ACHN (cell line): ENCODE results near the gene CD151.

Source experiments
- DNase-seq: peaks from one replicate; pipeline ENCODE4 v3.0.0-alpha.2; 2015
- in situ Hi-C: cut with HindIII; loops from 2 replicates; pipeline ENCODE4 v1.10.0; 2017; ENCODE audit warnings: low sequenced_read_pairs, low pct_ligation_motif_present, low pct_unique_long_range_greater_than_20kb

Gene CD151

DNA sequence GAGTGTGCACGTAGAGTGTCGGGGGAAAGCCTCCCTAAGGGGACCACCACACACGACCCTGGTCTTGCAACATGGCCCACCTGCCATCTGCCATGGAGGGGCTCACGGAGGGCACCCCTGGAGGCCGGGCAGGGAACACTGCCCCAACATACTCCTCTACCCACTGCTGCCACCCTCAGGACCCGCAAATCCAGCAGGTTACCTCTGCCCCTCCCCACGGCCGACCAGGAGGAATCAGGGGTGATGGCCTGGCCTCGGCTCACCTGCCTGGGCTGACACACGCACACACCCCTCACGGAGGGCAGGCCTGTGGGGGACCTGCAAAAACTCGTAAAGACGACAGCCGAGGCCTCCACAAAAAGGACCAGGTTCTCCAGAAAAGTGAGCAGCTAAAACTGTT, 47.7 kb downstream of the CD151 start:
- in situ Hi-C loops = no loop called here
- no peak for DNase-seq

DNA sequence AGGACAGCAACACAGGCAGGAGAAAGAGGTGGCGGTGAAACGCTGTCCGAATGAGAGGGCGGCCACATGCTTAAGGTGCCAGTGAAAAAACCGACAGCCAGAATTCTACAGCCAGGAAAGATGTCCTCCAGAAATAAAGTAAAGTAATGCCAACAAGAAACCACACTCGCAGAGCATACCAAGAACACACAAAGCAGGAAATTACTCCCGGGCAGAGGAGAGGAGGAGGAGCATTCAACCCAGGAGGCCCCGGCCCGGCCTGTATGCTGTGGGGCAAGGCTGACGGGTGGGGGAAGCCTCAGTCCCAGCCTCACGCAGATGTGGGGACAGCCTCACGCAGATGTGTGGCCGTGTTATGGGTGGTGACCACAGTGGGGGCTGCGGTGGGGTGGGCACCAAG, 49.8 kb downstream of the CD151 start:
- in situ Hi-C loops = no loop called here
- no peak for DNase-seq

DNA sequence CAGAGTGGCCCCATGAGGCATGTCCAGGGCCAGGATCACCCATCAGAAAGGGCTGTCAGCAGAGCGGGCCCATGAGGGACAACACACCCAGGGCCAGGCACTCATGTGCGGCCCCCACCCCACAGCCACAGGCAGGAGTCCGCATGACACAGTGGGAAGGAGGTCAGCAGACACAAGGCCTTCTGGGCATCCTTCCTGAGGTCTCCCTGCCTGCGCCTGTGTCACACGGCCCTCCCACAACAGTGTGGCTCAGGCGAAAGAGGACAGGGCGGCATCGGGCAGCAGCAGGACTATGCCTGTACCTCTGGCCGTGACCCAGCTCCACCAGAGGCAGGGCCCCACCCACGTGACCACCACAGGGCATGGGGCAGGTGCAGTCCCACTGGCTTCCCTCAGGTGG, 50.8 kb downstream of the CD151 start:
- in situ Hi-C loops = no loop called here
- no peak for DNase-seq

DNA sequence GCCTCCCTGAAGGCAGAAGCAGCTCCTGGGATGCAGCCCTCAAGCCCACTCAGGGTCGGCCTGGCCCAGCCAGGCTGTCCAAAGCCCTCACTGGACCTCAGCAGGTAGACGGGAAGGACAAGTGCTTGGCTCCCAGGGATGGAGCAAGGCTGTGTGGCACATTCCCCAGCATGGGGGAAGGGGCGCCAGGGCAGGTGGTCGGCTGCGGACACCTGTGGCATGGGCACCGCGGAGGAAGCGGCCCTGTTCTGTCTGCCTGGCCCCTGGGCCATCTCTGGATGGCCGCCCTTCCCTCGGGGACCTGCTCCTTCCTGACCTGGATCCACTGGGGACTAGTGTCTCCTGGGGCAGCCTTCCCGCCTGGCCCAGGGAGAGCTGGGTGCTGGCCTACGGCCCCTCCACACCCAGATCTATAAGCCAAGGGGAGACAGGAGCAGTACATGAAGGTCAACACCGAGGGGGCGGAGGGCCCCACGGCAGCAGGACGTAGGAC, 51.9 kb downstream of the CD151 start:
- no peak for DNase-seq
- in situ Hi-C loops = no loop called here

DNA sequence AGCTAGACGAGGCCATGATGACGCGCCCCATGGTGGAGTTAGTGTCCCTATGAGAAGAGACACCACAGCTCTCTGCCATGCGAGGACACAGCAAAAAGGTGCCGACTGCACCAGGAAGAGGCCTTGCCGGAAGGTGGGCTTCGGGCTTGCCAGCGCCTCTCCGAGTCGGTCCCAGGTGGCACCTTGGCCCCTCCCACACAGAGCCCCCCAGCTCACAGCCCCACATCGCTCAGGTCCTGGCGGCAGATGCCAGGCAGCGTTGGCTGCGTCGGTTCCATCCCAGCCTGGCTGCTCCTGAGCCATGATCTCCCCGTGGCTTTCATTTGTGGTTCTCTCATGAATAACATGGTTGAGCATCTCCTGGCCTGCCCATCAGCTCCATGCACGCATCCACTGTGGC, 53.8 kb downstream of the CD151 start:
- no peak for DNase-seq
- in situ Hi-C loops = no loop called here

DNA sequence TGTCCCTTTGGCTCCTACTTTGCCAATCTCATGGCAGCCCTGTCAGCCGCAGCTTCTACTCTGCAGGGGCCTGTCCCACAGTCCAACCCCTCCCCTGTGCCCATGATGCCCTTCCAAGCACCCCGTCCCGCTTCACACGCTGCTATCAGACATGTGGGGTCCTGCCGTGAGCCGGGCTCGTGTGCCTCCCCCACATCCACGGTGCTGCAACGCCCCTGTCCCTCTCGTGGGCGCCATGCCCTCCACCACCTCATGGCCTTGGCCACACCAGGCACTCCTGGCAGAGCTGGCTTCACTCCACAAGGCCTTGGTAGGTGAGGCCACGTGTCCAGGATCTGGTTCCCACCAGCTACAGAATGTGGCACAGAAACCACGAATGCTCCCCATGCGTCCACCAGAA, 54.8 kb downstream of the CD151 start:
- no peak for DNase-seq
- in situ Hi-C loops = no loop called here
